Measurements from ENCODE around the gene PDLIM5.
"Not testable (repeated sequence)": the region's sequence is repeated elsewhere in the genome, so short reads cannot be mapped to it uniquely, and the experiment has no call there.

PDLIM5 gene

DNA sequence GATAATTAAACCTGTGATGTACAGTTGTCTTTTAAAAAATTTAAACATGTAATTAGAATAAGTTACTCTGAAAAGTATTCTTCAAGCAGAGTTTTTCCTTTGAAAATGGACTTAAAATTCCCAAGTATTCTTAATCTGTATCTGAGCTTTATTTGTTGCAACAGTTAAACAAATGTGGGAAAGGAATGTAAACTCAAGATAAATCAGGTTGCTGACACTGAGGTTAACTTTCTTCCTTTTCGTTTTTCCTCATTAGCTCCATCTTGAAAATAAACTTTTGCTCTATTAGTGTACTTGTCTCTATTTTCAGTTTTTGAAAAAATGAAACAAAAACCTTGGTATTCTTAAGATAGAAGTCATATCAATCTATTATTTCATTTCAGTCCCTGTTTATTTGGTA is 161.5 kb downstream of the PDLIM5 start:
- no peak for DNase-seq

DNA sequence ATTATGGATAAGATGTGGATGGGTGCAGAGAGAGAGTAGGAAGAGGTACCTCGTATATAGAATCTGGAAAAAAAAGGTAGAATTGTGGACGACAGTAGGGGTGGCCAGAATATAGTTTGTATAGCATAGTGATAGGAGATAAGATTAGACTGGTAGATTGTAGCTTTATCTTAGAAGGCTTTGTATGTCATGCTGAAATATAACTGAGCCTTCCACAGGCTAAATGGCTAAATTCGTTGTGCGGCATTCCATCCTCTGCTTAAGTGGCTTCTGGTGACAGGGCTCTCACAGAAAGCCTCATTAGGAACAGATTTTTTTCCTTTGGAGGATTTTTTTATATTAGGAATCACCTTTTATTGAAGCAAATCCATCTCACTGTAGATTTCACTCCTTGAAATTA is 163.7 kb downstream of the PDLIM5 start:
- DNase-seq: no peak

DNA sequence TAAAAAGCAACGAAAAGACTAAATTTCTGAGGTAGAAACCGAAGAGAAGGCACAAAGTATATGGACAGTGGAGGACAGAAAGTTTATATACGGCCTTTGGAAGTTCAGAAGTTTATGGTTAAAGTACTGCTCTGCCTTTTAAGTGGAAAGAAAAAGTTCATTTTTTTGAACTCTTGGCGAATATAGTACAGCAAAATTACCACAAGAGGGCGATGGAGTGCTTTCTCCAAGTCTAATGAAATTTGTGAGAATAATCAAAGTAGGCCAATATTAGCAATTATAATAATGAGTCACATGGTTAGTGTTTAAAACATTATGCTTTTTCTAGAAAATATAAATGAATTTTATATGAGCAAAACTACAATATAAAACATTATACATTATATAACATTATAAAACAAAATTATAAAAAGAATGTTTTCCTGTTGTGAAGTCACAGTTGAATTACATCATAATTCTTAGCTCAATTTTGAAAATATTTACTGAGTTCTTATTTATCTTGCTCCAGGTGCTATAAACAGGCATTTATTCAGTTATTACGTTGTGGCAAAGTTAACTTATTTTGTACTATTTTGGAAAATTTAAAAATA is 169.8 kb downstream of the PDLIM5 start:
- DNase-seq: peak in 1 of 2 experiments; percentile 41

DNA sequence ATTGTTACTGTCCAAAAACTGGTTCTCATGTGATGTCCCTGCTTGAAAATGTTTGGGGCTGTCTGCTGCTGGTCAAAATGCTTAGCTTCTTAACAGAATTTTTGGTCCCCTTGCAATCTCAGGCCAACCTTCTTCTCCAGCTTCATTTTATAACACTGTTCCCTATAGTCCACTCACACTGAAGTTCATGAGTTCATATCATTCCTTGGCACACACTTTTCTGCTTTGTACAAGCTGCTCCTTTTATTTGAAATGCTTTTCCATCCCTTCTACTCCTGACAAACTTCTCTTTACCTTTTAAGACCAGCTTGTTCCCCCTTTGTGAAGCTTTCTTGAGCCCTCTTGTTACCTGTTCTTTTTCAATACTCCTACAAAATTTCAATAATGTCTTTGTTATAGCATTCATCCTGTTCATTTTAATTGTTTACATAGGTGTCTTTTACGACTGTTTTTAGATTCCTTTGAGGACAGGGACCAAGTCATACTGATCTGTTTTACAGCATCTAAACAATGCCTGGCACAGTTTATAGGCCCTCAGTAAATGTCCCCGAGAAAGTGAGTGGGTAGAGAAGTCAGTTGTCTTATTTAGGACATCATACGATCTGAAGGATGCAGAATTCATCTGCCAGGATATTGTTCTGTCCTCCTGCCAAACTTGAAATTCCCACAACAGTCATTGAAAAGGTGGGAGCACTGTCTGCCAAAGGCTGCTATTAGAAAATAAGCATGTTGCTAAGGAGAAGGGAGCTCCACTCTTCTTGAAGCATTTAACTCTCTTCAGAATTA is 171.6 kb downstream of the PDLIM5 start:
- no peak for DNase-seq

DNA sequence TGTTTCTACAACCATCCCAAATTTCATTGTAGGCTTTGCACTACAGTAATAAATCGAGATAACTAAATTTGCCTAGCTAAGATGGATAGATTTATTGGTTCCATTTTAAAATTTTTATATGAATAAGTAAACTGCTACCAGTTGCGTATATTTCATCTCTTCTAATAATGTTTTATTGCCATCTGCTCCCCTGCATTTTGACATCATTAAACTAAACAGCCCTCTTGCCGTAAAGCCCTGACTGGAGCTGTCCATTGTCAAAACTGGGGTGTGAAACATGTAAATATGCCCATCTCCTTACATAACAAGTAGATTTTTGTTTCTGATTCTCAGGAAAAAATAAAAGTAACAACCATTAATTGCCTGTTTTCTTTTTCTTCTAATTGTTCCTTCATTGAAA is 175.2 kb downstream of the PDLIM5 start:
- DNase-seq: no peak

DNA sequence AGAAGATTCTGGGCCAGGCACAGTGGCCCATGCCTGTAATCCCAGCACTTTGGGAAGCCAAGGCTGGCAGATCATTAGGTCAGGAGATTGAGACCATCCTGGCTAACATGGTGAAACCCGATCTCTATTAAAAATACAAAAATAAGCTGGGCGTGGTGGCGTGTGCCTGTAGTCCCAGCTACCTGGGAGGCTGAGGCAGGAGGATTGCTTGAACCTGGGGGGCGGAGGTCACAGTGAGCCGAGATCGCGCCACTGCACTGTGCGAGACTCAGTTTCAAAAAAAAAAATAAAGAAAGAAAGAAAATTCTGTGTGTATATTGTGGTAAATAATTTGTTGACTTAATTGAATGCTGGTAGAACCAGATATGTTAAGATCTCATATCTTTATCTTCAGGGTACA is 177.3 kb downstream of the PDLIM5 start:
- not testable (repeated sequence) for DNase-seq

DNA sequence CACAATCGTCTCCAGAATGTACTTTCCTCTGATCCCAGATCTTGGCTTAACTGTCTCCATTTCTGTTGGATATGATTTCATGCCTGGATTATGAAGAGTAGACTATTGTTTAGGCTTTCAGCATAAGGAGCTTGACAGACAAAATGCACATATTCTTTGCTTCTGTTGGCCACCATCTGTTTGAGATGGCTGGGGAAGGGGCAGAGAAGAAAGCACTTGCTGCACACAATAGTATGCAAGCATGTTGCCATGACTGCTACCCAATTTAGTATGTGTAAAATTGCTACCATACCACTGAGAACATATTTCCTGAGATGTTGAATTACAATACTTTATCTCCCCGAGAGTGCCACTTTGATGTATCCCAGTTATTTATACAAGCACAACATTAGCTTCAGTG is 178.1 kb downstream of the PDLIM5 start:
- DNase-seq: no peak

DNA sequence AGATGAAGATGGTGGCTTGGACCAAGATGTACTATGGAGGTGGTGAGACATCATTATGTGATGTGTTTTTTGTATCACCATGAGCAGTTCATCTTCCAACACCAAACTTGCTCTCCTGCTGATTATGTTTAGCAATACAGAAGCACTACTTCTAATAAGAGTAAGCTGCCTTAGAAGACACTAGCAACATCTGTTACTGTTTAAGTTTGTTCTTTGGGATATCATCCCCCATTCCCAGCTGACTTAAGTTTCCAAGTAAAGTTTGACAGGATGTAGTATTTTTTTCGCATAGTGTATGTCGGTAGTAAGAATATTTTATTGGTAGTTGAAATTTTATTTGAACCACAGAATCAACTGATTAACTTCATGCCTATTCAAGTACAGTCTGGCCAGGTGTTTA is 182.5 kb downstream of the PDLIM5 start:
- no peak for DNase-seq

DNA sequence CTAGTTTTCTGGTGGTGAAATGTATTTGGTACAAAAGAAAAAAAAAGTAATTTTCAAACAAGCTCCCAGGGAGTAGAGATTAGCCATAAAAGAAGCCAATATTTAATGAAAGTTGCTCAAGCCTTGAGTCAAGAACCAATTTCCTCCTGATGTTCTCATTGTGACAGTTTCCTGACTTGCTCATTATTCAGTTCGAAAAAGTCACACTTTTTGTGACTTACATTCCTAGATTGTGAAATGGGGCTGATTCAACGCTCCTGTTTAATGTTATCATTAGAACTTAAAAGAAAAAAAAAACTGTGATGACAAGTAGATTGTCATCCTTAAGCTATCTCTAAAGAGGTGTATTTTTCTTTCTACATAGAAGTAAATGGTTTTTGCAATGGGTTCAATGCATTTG is 183.4 kb downstream of the PDLIM5 start:
- DNase-seq: no peak

DNA sequence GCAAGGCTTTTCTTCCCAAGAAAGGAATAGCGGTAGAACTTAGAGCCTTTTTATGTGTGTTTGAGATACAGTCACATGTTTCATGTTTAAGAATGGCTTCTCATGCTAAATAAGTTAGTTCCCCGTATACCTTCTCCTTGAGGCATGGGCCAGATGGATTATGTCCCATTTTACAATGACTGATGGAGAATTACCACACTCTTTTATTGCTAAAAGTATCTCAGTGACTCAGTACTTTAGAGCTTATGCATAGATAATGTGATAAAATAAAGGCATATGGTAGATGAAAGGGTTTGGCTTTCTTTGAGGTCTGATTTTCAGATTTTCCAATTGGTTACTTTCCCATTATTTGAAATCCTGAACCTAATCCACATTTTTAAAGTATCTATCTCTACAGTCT is 184.3 kb downstream of the PDLIM5 start:
- no peak for DNase-seq

DNA sequence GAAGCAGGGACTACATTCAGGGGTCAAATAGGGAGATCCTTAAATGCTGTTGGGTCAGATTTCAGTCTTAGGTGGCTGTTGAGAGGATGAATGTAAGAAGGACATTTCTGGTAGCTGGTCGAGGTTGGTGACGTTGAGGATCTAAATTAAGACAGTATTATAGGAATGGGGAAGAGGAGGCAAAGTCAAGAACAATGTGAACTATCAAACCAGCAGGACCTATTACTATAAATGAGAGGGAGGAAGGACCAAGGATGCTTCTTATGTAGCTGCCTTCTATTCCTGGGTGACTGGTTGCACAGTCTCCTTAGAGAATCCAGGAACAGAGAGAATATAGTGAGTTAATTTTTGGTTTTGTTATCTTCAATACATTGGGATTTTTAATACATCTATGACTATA is 187.6 kb downstream of the PDLIM5 start:
- no peak for DNase-seq

DNA sequence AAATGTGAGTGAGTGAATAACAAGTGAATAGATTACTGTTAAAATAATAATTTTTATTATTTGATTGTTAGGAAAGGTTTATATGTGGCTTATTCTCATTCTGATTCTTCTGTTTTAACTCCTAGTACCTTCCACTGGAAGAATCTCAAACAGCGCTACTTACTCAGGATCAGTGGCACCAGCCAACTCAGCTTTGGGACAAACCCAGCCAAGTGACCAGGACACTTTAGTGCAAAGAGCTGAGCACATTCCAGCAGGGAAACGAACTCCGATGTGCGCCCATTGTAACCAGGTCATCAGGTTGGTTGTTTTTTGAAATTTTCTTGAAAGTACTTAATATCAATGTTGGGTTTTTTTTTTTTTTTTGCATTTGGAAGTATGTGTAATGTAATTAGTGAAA is 188.4 kb downstream of the PDLIM5 start:
- DNase-seq: no peak

DNA sequence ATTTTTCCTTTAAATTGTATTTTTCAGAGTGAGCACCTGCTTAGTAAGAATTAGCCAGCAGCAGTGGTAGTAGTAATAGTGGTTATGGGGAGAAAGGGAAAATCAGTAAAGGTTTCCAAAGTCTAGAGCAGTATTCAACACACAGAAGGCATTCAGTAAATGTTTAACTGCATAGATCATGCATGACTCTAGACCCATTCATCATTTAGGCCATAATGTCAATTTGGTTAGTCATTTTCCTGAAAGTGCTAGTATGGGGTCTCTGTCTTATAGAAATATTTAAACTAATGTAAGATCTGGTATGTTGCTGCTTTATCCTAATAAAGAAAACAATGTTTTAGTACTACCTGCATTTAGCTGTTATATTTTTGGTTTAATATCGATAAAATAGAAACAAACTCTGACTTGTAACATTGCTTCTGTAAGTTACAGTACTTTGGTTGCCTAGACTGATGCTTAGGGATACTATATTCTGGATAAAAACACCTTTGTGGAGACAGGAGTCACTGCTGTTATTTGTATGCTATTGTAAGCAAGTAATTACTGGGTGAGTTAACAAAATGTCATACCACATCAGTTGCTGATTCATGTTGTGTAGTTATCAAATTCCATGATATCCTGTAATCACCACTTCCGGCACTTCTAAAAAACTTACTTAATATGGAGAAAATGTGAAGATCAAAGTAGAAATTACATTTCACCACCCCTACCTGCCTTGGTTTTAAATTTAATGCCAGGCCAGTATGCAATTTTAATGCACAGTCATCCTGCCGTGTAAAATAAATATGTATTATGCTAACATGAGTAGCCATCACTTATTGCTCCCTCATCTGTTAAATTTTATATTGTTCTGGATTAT is 190.2 kb downstream of the PDLIM5 start:
- DNase-seq: no peak

DNA sequence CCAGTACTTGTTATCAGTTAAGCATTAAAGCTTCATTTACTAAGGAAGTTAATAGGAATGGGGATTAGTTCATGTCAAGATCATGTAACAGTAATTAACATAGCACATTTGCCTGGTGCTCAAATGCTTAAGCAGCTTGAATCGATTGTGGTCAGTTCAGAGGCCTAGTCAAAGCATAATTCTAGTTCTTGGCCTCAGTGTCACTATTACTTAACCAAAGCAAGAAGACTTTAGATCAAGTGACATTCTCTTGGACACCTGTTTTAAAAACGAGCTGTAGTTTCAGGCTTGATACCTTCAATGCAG is 190.8 kb downstream of the PDLIM5 start:
- peak in 1 of 2 experiments; percentile 21 for DNase-seq

DNA sequence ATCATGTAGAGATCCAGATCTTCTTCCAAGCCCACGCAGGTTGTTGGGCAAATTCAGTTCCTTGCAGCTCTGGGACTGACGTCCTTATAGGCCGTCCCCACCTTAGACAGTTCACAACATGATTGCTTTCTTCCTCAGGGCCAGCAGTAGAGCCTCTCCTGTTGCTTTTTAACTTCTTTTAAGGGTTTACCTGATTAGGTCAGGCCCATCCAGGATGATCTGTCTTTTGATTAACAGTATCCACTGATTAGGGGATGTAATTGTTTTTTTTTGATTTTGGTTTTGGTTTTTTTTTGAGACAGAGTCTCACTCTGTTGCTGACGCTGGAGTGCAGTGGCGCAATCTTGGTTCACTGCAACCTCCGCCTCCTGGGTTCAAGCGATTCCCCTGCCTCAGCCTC is 197.0 kb downstream of the PDLIM5 start:
- DNase-seq: no peak

DNA sequence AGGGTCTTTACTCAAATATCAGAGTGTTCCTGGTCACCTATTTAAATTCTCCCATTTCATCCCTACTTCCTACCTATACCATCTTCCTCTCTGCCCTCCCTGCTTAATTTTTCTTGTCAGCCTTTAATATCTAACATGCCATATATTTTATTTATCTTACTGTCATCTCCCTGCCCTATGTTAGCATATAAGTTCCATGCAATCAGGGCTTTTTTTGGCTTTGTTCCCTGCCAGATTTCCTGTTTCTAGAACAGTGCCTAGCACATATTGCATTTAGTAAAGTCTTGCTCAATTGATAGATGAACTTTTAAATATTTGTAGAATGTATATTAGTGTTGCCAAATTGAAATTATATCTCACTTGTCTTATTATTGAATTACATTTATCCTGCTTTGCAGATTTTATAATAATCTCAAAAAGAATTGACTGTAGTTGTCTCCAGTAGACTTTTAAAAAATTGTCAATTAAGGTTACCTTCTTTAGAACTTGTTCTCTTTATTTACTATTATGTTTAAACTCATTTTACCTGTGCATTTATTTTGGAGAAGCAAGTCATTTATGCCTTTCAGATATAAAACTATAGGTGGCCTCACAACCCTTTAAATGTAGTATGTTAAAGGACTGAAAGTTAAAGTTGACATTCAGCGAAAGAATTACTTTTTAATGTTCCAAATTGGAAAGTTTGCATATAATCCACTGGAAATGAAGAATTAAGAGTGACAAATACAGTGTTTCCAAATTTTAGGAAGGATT is 197.8 kb downstream of the PDLIM5 start:
- DNase-seq: no peak

DNA sequence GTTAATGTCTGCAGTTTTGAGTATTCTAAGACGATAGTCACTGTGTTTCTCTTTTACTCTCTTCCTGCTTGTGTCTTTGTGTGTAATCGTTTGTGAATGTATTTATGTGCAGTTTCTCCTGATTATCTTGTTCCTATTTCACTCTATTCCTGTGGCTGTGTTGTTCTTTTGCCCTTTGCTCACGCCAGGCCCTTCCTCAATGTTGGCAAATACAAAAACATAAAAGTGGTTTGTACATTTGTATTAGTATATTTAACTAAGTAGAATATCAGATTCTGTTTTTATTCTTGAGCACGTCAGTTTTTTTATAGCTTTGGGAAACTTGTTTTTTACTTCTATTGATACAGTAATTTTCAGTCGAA is 198.4 kb downstream of the PDLIM5 start:
- no peak for DNase-seq

DNA sequence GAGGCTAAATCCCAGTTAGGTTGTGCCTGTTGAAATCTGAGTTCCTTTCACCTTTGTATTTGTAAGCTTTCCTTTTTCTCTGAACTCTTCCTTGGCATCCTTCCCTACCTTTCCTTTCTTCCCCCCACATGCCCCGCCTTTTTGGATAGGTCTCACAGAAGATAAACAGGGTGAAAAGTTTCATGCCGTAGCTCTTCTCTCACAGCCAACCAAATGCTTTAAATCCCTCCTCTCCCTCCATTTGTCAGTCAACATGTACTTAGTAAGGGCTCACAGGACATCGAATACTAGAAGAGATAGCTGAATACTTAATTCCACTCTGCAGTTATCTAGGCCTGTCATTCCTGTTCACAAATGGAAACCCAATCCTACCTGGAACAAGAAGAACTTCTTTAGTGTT is 198.9 kb downstream of the PDLIM5 start:
- no peak for DNase-seq

DNA sequence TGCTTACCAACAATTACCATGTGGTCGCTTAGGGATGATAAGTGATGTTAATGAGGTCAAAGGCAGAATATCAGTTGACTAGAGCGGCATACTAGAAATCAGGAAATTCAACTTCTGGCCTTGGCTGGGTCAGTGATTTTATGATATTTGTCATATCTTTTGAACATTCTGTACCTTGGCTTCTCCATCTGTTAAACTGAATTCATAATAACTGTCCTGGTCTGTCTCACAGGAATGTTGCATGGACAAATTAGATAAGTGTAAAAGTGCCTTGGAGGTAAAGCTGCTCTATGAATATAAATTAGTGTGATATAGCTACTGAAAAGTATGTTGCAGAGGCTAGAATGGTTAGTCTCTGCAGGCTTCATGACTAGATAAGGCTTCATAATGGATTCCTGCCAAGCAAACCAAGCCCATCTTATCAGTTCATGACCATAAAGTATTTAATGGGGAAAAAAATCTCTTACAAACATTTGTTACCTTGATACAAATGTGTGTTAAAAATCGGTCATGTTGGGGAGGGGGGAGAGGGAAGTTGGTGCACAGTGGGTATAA is 201.4 kb downstream of the PDLIM5 start:
- no peak for DNase-seq

DNA sequence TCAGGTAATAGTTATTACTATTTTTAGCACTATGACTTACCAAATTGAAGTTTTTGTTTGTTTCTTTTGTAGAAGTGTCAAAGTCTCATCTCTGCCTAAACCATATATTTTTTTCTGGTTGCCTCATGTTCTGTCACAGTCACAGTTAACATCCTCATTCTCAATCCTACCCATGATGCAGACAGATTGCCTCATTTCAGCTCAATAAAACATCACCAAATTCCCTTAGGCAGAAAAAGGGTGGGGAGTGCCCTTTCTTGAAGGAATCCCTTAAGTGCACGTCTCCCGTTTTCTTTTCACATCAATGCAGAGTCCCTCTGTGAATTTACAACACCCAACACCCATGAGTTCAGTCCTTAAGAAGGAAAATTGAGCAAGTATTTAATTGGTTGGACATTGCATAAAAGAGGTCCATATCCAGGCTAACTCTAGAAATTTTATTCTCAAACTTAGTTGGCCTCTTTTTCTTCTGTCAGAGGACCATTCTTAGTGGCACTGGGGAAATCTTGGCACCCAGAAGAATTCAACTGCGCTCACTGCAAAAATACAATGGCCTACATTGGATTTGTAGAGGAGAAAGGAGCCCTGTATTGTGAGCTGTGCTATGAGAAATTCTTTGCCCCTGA is 202.4 kb downstream of the PDLIM5 start:
- DNase-seq: no peak

DNA sequence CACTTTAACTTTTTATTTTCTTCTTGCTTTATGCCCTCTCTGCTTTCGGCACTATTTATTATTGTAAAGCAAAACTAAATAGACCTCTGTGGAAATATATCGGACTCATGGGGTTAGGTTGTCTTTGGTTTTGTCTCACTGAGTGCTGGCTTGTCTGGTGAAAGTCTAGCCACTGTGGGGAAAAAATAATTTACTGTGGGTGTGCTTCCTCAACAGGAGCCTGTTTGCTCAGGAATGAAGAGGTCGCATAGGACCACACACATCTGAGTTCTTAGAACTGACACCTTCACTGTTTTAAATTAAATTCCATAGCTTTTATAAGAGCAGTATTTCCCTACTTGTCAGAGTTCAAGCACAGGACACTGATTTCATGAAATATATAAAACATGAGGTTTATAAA is 203.0 kb downstream of the PDLIM5 start:
- no peak for DNase-seq

DNA sequence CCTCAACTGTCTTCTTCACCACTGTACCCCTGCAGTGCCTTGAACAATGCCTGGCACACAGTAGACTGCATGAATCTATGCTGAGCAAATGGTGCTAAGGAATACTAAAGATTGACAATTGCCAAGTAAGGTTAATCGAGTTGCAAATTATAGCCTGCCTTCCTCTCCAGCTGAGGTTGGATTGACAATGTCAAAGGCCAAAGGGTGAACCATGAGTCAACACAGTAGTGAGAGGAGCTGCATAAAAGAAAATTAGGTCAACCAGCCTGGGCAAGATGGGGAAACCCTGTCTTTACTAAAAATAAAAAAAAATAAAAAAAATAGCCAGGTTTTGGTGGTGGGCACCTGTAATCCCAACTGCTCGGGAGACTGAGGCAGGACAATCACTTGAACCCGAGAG is 208.9 kb downstream of the PDLIM5 start:
- DNase-seq: no peak

DNA sequence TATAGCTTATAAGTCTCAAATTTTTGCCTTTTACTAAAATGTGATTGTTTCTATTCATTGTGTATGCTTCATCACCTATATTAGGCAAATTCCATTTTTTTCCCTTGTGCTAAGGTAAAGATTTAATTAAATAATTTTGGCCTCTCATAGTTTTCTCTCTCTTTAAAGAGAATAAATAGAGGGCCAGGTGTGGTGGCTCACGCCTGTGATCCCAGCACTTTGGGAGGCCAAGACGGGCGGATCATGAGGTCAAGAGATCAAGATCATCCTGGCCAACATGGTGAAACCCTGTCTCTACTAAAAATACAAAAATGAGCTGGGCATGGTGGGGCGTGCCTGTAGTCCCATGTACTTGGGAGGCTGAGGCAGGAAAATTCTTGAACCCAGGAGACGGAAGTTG is 213.3 kb downstream of the PDLIM5 start:
- not testable (repeated sequence) for DNase-seq
